ENCODE measurements around the gene PDP2.

The PDP2 gene

DNA sequence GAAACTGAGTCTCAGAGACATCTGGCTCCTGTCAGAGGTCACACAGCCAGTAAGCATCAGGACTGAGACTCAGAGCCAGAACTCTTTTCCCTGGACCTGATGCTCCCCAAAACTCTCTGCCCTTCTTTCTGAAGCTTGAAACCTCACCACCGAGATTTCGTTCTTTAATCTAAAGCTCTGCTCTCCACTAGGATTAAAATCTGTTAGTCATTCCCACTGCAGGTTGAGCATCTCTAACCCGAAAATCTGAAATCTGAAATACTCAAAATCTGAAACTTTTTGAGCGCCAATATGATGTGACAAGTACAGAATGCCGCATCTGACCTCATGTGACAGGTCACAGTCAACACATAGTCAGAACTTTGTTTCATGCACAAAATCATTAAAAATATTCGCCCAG lies 36.2 kb downstream of the PDP2 start:
- H3K27ac ChIP-seq (ENCODE audit: low read length): no peak overlapping the region
- no peak overlapping the region for H3K9ac ChIP-seq (ENCODE audit: low read length)
- no peak for TF ChIP-seq EZH2phosphoT487 (IDR thresholded peaks at IDR 0.05; ENCODE audit: low read depth)
- TF ChIP-seq, protein P1, sequence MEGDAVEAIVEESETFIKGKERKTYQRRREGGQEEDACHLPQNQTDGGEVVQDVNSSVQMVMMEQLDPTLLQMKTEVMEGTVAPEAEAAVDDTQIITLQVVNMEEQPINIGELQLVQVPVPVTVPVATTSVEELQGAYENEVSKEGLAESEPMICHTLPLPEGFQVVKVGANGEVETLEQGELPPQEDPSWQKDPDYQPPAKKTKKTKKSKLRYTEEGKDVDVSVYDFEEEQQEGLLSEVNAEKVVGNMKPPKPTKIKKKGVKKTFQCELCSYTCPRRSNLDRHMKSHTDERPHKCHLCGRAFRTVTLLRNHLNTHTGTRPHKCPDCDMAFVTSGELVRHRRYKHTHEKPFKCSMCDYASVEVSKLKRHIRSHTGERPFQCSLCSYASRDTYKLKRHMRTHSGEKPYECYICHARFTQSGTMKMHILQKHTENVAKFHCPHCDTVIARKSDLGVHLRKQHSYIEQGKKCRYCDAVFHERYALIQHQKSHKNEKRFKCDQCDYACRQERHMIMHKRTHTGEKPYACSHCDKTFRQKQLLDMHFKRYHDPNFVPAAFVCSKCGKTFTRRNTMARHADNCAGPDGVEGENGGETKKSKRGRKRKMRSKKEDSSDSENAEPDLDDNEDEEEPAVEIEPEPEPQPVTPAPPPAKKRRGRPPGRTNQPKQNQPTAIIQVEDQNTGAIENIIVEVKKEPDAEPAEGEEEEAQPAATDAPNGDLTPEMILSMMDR (IDR thresholded peaks at IDR 0.05; ENCODE audit: low read depth, low read length): no peak
- no peaks in the 10 kb centered on the region for H3K36me3 ChIP-seq (replicated peaks; ENCODE audit: low read depth, low read length)
- H3K4me2 ChIP-seq (ENCODE audit: low read length): no peak overlapping the region
- H2AFZ ChIP-seq (ENCODE audit: low read depth, low read length): no peak overlapping the region
- 0 out of 2 replicates have a peak, but pooled peaks cover 8% of the 10 kb centered on the region for H3K27me3 ChIP-seq (ENCODE audit: low read depth, low read length)
- 0 out of 2 replicates have a peak, but pooled peaks cover 3% of the 10 kb centered on the region for H3K4me1 ChIP-seq (ENCODE audit: low read length)
- no peaks in the 10 kb centered on the region for H3K79me2 ChIP-seq (ENCODE audit: low read length)
- no peak overlapping the region for H3K4me3 ChIP-seq (ENCODE audit: low read length)
- H3K9me3 ChIP-seq (ENCODE audit: insufficient read depth, low read length): no peaks in the 10 kb centered on the region
- H4K20me1 ChIP-seq (ENCODE audit: insufficient read depth, low read length): no peaks in the 10 kb centered on the region

DNA sequence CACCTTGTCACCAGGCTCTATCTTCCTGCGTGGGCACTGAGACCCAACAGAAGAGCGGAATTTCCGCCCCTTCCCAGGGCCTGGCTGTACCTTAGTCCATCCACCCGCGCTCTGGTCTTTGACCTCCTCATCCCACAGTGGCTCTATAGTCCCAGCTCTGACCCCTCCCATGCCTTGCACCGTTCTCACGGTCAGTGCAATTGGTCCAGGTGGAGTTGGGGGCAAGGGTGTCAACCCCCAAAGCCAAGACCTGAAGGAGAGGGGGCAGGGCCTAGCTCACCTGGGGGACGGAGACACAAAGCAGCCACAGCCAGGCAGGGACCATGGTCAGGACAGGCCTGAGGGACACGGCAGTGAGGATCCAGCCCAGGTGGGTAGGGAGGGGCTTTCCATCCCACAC lies 37.4 kb downstream of the PDP2 start:
- H3K4me3 ChIP-seq (ENCODE audit: low read length): no peak overlapping the region
- no peaks in the 10 kb centered on the region for H4K20me1 ChIP-seq (ENCODE audit: insufficient read depth, low read length)
- no peaks in the 10 kb centered on the region for H3K36me3 ChIP-seq (replicated peaks; ENCODE audit: low read depth, low read length)
- no peaks in the 10 kb centered on the region for H3K9me3 ChIP-seq (ENCODE audit: insufficient read depth, low read length)
- no peaks in the 10 kb centered on the region for H3K79me2 ChIP-seq (ENCODE audit: low read length)
- H2AFZ ChIP-seq (ENCODE audit: low read depth, low read length): no peak overlapping the region
- H3K27me3 ChIP-seq (ENCODE audit: low read depth, low read length): 0 out of 2 replicates have a peak, but pooled peaks cover 8% of the 10 kb centered on the region
- 0 out of 2 replicates have a peak, but pooled peaks cover 3% of the 10 kb centered on the region for H3K4me1 ChIP-seq (ENCODE audit: low read length)
- TF ChIP-seq EZH2phosphoT487 (IDR thresholded peaks at IDR 0.05; ENCODE audit: low read depth): no peak
- TF ChIP-seq, protein P1 (IDR thresholded peaks at IDR 0.05; ENCODE audit: low read depth, low read length): no peak
- no peak overlapping the region for H3K27ac ChIP-seq (ENCODE audit: low read length)
- H3K4me2 ChIP-seq (ENCODE audit: low read length): no peak overlapping the region
- no peak overlapping the region for H3K9ac ChIP-seq (ENCODE audit: low read length)

DNA sequence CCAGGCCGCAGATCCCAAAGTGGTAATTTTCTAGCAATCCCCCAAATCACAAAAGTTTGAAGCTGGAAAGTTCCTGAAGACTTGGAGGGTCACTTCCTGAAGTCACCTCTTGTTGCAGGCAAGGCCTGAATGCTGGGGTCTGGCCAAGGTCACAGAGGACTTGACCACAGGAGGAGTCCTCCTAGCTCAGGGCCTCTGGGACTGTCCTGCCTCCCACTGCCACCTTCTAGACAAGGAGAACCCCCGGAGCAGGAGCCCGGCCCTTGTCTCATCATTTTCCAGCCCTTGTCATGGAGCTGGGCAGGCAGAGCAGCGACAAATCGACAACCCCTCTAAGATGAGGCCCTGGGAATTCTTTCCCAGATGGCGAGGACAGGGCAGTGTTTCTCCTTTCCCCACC lies 38.0 kb downstream of the PDP2 start:
- H3K79me2 ChIP-seq (ENCODE audit: low read length): no peaks in the 10 kb centered on the region
- no peak overlapping the region for H3K4me2 ChIP-seq (ENCODE audit: low read length)
- no peak overlapping the region for H3K27ac ChIP-seq (ENCODE audit: low read length)
- no peak for TF ChIP-seq EZH2phosphoT487 (IDR thresholded peaks at IDR 0.05; ENCODE audit: low read depth)
- TF ChIP-seq, protein P1 (IDR thresholded peaks at IDR 0.05; ENCODE audit: low read depth, low read length): no peak
- H3K9ac ChIP-seq (ENCODE audit: low read length): no peak overlapping the region
- no peak overlapping the region for H2AFZ ChIP-seq (ENCODE audit: low read depth, low read length)
- 0 out of 2 replicates have a peak, but pooled peaks cover 3% of the 10 kb centered on the region for H3K4me1 ChIP-seq (ENCODE audit: low read length)
- H3K9me3 ChIP-seq (ENCODE audit: insufficient read depth, low read length): no peaks in the 10 kb centered on the region
- H3K27me3 ChIP-seq (ENCODE audit: low read depth, low read length): 0 out of 2 replicates have a peak, but pooled peaks cover 8% of the 10 kb centered on the region
- no peaks in the 10 kb centered on the region for H3K36me3 ChIP-seq (replicated peaks; ENCODE audit: low read depth, low read length)
- H4K20me1 ChIP-seq (ENCODE audit: insufficient read depth, low read length): no peaks in the 10 kb centered on the region
- no peak overlapping the region for H3K4me3 ChIP-seq (ENCODE audit: low read length)

DNA sequence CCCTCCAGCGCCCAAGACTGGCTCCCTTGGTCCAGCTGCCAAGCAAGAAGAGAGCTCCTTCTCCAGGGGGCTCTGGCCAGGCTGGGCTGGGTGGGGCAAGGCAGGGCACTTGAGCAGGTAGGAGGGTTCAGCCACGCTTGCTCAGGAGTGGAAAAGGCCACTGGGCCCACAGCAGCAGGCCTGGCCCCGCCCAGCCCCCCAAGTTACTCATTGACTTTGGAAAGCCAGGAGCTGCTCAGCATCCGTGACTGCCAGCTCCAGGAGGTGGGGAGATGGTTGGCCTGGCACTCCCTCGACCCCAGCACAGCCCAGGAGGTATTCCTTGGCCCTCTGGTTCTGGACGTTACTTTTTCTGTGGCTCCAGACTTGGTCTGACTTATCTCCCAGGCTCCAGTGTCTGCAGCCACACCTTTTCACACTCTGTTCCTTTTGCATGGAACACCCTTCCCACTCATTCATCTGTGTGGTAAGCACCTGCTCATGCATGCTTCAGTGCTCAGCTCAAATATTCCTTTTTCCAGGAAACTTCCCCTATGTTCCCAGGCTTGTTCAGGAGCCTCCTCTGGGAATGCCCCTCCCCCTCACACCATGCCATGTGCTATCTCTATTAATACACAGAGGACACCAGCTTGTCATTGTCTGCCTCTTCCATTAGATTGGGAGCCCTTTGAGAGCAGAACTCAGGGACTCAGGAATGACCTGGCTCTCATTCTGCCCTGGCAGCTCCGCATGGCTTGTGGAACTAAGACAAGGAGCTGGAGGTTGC lies 38.7 kb downstream of the PDP2 start, which contains the start of gene CDH16:
Gene CDH16, minus strand, starts transcription at position 83 of the 766 bp plus-strand sequence. CDS start 820 bp downstream, outside the sequence.
- Histone ChIP-seq H3K27me3 (ENCODE audit: low read depth, low read length) (0 out of 2 replicates have a peak, but pooled peaks cover 8% of the 10 kb centered on the region), H4K20me1 (ENCODE audit: insufficient read depth, low read length) (no peaks in the 10 kb centered on the region), H2AFZ (ENCODE audit: low read depth, low read length) (no peak within 1 kb of the TSS), H3K9ac (ENCODE audit: low read length) (no peak within 1 kb of the TSS), H3K36me3 (replicated peaks; ENCODE audit: low read depth, low read length) (no peaks in the 10 kb centered on the region), H3K9me3 (ENCODE audit: insufficient read depth, low read length) (no peaks in the 10 kb centered on the region), H3K4me2 (ENCODE audit: low read length) (no peak within 1 kb of the TSS), H3K79me2 (ENCODE audit: low read length) (no peaks in the 10 kb centered on the region), H3K4me3 (ENCODE audit: low read length) (no peak within 1 kb of the TSS), H3K4me1 (ENCODE audit: low read length) (0 out of 2 replicates have a peak, but pooled peaks cover 3% of the 10 kb centered on the region), H3K27ac (ENCODE audit: low read length) (no peak within 1 kb of the TSS)
- TF ChIP-seq, protein P1 (IDR thresholded peaks at IDR 0.05; ENCODE audit: low read depth, low read length): no peak
- TF ChIP-seq EZH2phosphoT487 (IDR thresholded peaks at IDR 0.05; ENCODE audit: low read depth): no peak
